Measurements from ENCODE around the gene INHBA.

DNA sequence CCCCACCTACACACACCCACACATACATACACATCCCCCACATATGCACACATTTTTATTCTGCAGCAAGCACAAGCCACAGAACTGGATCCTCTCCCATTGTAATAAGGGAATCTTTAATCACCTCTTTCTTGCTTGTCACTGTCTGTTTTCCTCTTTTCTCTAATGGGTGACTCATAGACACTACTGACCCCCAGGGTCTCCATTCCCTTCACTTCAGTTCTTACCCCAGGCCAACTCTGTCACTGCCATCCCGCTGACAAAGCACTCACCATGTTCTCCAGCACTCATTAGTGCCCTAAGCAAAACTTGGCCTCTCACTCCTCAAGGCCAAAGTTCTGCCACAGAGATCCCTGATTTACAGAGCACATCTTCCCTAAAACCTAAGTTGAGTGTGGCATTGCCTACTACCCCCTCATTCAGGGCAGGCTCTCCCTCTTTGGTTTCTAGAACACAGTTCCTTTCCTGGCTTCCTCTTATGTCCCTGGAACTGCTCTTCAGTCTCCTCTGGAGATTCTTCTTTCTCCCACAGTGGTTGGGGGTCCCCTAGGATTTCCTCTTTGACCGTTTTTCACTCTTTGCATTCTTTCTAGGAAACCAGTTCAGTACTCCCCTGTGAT is 39.6 kb upstream of the INHBA start:
- TF ChIP-seq CTCF (IDR thresholded peaks at IDR 0.05; ENCODE audit: low read length): no peak
- no peak for TF ChIP-seq EZH2 (IDR thresholded peaks at IDR 0.05; ENCODE audit: borderline replicate concordance, low read length)
